NCI-H524 (cell line): ENCODE measurements around the gene EIF3L.

Experiments used
- DNase-seq, 2 experiments: peaks; one replicate each; lab custom pipeline; 2025; lab: John Stamatoyannopoulos, UW

The EIF3L gene

DNA sequence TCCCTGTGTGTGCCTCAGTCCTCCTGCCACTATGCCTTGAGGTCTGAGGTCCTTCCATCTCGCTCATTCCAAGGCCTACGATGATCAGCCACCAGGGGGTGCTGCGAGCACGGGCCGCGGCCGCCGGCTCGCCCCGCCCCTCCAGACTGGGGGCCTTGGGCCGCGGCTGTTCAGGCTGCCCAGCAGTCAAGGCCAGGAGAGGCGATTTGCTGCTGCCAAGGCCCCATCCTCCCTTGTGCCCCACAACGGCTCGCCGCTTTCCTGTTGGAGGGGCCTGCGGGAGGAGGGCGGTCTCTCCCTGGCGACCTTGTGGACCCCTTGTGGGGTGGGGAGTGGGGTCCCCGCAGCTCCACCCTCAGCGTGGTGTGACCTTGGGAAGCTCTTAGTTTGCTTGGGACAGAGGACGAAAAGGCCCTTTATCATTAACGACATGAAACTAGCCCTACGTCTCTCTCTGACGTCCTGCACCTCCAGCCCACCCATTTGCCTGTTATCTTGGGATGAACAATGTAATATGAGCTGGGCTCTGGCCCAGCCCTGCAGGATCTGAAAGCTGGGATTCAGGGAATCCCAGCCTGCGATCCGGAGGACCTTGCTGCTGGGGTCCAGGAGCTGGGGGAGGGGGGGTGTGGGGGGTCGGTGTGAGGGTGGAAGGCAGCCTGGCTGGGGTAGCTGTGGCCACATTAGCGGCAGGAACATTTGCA is 31.4 kb upstream of the EIF3L start:
- DNase-seq, result peak; percentile 58 to 84

DNA sequence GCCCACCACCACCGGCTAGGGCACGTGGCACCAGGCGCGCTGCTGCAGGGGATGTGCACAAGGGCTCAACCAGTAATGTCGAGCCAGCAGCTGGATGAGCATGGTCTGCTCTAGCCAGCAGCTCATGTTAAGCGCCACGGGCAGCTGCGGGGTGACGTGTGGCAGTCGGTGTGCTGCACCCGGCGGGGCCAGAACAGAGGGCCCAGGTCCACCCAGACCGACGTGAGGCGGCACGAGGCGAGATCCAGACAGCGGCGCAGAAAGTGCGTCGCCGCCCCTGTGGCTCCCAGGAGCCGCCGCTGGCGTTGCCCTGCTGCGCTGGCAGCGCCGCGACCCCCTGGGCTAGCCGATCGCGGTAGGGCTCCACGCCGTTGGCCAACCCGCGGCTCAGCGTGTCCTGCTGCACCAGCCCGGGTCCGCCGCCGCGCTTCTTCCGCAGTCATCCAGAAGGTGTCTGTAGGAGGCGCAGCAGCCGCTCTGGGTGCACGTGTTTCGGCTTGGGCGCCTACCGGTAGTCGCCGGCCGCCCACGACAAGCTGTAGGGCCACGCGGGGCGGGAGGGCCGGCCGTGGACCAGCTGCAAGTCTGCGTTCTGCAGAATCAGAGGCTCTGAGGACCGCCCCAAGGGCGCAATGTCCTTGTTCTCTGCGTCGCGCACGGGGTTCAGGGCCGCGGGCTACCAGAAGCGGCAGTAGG is 30.7 kb upstream of the EIF3L start:
- DNase-seq, result peak in 1 of 2 experiments; percentile 61

DNA sequence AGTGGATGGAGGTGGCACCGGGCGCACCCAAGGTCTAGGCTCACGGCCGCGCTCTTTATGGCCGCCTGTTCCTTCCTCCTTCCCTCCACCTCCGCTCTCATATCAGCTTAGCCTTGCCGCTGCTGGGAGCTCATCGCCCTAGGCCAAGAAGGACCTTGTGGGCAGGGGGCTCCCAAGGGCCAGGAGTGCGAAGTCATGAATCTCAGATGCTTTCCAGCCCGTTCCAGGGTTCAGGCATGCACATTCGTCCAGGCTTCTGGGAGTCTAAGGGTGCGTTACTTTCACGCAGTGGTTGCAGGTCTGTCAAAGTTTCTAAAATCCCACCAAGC is 30.1 kb upstream of the EIF3L start:
- no peak for DNase-seq

DNA sequence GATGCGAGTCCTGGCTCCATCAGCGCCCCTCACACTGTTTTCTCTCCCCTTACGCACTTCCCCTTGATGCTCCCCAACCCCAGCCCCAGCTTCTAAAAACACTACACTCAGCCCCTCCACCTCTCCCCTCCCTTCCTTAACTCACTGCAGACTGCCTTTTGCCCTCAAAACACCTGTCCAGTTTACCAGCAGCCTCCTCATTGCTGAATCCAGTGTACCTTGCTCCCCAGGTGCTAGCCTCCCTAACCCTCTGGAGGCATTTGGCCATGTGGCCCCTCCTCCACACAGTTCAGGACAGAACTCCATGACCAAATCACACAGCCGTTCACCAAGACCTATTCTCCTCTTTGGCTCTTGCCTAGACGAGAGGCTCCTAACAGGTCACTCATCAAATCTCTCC is 28.9 kb upstream of the EIF3L start:
- no peak for DNase-seq

DNA sequence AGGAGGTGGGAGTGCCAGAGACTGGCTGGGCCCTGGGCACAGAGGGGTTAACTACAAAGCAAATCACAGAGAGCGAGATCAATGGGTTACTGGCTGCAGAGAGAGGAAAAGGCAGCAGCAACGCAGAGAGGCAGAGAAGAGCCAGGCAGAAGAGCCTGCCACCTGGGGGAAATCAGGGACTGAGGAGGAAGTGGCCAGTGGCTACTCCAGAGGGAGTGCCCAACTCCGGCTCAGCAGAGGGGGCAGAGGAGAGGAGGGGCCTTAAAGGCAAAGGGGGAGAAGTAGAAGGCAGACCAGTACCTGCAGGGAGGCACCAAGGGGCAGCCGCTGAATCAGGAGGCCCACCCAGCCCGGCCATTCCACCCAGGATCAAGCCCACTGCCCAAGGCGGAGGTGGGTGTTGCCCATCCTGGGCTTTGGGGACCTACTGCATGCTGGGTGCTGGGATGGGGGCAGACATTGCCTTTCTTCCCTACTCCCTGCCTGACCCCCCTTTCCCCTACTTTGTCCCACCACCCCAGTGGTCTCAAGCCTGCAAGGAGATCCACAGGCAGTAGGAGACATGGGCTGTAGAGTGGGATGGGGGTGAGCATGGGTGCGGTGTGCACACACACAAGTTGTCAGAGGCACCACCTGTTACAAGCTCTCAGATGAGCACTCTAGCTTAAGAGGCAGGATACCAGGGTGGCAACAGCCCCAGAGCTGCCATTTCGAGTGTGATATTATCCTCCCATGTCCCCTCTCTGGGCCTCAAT is 27.0 kb upstream of the EIF3L start:
- DNase-seq, result peak in 1 of 2 experiments; percentile 48

DNA sequence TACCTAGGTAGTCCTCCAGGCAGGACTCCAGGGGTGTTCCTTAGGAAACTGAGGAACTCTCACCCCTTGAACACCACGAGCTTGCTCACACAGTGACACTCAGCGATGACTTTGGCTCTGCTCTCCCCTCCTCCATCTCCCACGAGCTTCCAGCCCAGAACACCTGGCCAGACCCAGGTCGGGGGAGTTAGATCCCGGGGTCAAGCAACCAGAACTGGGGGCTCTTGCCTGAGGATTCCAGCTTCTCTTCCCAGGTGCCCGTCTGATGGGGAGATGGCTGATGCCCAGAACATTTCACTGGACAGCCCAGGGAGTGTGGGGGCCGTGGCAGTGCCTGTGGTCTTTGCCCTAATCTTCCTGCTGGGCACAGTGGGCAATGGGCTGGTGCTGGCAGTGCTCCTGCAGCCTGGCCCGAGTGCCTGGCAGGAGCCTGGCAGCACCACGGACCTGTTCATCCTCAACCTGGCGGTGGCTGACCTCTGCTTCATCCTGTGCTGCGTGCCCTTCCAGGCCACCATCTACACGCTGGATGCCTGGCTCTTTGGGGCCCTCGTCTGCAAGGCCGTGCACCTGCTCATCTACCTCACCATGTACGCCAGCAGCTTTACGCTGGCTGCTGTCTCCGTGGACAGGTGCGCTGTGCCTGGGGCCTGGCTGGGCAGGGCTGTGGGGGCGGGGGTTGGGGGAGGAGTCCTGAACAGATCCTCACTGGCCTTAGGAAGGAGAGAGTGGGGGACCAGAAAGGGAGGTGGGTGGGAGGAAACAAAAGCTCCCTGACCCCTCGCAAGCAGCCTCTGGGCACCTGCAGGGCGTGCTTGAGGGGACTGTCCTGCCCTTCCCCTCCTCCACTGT is 25.9 kb upstream of the EIF3L start, which contains the start of gene GALR3:
Gene GALR3 (plus strand): TSS at position 249 of the 852 bp plus-strand sequence. CDS start 25 bp downstream, at position 274.
- DNase-seq, result no peak

DNA sequence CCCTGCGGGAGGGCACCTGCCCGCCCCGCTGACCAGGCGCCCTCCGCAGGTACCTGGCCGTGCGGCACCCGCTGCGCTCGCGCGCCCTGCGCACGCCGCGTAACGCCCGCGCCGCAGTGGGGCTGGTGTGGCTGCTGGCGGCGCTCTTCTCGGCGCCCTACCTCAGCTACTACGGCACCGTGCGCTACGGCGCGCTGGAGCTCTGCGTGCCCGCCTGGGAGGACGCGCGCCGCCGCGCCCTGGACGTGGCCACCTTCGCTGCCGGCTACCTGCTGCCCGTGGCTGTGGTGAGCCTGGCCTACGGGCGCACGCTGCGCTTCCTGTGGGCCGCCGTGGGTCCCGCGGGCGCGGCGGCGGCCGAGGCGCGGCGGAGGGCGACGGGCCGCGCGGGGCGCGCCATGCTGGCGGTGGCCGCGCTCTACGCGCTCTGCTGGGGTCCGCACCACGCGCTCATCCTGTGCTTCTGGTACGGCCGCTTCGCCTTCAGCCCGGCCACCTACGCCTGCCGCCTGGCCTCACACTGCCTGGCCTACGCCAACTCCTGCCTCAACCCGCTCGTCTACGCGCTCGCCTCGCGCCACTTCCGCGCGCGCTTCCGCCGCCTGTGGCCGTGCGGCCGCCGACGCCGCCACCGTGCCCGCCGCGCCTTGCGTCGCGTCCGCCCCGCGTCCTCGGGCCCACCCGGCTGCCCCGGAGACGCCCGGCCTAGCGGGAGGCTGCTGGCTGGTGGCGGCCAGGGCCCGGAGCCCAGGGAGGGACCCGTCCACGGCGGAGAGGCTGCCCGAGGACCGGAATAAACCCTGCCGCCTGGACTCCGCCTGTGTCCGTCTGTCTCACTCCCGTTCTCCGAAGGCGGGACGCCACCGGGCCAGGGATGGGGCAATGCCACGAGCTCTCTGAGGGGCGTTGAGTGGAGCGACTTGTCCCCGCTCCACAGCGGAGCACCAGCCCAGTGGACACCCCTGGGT is 24.3 kb upstream of the EIF3L start:
- DNase-seq, result no peak

DNA sequence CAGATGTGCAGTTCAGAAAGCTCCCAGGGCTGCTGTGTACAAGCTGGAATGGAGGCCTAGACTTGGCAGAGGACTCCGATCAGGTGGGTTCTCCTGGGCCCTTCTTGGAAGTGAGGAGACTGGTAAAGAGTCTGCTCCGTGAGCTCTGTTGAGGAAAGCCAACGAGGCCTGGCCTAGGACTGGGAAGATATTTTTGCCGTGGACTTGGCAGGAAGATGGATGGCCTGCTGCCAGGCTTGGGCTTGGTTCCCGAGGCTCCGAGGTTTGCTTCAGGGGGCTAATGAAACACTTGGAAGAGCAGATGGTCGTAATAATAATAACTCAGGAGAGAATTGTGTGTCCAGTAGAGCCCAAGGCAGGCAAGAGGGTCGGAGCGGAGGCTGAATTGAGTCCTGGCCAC is 22.2 kb upstream of the EIF3L start:
- DNase-seq, result peak; percentile 17 to 74

DNA sequence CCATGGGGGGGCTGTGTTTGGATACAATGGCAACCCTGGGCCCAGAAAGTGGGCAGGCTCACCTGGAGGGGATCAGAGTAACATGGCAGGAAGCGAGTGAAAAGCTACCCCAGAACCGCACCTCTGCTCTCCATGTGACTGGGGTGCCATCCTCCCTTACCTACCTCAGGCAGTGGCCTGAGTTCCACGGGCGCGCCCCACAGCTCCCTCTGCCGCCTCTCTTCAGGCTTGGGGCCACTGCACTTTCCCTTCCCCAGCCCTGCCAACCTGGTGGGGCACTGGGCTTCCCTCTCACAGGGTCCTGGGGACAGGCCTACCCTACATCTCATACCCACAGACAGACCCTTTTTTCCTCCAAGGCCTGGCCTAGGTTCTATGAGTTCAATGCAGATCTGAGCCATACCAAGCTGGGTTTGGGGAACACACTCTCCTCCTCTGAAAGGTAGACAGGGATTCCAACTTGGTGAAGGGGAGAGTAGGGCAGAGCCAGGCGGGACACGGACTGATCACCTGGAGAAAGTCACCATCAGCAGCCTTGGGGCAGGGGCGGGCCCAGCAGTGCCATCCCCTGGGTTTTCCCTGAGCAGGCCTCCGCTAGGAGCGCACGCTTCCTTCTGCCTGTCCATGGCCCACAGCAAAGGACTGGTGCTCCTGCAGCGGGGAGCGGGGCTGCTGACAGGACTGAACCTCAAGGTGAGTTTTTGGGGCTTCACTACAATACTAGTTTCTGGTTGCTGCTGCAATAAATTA is 19.0 kb upstream of the EIF3L start:
- no peak for DNase-seq

DNA sequence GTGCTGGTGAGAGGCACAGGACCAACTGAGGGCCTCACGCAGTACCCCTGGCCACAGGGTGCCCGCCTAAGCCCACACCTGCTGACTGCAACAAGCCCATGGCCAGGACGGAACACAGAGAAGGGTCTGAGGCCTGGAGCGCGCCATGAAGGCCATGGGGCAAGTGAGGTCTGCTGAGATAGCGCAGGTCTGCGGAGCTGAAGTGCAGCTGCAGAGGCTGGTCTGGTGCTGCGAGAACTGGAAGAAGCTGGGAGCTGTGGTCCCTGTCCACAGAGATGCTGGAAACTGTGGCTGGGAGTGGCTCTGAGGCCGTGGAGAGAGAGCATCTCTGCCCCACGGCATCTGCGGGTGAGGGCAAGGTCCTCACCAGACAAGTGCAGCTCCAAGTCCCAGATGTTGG is 17.7 kb upstream of the EIF3L start:
- no peak for DNase-seq

DNA sequence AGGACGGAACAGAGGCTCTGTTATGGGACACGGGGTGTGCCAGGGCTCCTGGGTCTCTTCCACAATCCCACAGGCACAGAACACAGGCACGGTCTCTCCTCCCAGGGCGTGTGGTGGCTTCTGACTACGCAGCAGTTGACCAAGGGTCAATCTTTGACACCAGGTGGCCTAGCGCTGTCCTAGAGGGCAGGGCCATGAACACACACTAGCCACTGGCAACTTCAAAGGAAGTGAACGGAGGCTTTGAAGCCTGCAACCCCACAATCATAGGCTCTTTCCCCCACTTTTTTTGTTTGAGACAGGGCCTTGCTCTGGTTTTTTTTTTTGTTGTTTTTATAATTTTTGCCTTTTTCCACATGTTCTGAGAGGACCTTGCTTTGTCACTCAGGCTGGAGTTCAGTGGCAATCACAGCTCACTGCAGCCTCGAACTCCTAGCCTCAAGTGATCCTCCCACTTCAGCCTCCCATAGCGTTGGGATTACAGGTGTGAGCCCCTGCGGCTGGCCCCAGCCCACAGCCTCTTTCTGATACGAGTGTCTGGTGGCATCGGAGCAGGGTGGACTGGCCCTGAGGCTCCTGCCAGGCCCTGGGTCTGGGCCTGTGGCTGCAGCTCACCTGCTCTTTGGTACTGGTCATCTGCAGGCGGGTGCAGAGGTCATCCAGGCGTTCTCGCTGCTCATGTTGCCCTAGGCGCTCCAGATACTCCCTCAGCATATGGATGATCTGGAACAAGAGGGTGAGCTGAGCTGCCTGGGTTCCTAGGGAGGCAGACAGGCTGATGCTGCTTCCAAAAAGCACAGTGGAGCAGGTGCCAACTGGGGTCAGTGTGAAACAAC is 17.0 kb upstream of the EIF3L start:
- DNase-seq, result no peak

DNA sequence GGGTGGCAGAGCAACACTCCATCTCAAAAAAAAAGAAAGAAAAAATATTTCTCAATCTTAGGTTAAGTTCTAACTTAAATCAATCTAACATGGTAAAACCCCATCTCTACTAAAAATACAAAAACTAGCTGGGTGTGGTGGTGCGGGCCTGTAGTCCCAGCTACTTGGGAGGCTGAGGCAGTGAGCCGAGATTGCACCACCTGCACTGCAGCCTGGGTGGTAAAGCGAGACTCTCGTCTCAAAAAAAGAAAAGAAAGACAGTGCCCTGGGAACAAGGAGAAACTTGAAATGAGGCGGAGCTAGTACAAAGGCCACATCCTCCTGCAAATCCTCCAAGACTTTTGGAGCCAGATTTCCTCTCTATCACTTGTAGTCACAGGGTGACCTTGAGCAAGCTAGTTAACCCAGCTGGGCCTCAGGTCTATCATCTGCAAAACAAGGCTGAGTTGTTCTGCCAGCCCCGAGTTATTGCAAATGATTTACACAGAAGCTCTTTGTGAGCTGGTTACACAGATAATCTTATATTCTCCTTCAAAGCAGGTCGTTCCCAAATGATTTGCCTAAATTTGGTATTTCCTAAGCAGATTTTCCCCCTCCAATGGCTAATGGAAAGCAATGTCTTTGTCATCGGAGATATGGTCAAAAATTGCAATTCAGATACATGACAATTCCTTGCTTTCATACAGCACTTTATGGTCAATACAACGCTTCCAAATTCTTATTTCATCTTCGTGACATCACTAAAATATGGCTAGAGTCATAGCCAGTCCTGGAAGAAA is 7.0 kb upstream of the EIF3L start:
- no peak for DNase-seq

DNA sequence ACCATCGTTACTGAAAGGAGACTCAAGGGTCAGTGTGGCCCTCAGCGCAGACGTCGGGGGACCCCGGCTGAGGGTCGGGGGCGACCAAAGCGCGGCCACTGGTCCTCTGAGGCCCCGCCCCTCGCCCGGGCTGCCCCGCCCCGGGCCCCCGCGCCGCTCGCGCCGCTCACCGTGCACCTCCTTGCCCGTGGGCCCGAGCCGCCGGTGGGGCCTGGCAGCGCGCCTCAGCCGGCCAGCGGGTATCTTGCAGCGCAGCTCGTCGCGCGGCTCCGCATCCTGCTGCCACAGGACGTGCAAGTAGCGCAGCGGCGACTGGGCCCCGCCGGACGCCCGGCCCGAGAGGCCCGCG is 5.5 kb upstream of the EIF3L start:
- no peak for DNase-seq

DNA sequence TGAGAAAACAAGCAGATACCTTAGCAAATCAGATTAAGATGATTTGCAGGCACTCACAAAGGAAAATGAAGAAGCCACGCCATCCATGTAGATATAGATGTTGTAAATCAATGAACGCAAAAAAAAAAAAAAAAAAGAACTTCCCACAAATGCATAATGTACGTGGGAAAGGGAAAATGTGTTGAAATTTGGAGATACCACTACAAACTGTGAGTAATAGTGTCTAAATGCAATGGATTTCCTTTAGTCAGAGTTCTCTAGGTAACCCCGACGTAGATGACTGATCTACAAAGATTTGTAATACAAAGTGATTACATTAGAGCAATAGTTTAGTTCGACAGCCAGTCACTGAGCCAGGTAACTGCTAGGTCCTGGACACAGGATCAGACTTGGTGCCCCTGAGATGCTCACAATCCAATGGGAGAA is 4.3 kb upstream of the EIF3L start:
- no peak for DNase-seq

DNA sequence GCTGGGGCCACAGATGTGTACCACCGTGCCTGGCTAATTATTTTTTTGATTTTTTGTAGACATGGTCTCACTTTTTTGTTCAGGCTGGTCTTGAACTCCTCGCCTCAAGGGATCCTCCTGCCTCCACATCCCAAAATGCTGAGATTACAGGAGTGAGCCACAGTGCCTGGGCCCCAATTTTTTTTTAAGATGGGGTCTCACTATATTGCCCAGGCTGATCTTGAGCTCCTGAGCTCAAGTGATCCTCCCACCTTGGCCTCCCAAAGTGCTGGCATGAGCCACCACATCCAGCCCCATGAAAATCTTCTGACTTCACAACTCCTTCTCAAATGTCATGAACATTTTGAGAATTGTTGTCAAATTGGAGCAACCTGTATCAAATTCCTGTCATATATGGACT is 2.8 kb upstream of the EIF3L start:
- no peak for DNase-seq

DNA sequence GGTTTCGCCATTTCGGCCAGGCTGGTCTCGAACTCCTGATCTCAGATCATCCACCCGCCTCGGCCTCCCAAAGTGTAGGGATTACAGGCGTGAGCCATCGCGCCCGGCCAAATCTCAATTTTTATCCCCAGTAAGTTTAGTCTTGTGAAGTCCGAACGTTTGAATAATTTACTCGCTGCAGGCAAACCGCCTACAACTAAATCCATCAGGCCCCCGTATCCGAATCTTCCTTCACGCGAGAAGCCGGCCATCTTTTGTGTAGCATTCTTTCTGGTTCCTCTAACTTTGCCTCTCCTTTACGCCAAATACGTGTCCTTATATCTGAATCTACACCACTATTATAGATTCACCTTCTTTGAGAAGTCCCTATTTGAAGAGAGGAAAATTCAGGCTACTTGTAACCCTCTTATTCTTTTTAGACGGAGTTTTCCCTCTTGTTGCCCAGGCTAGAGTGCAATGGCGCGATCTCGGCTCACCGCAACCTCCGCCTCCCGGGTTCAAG is 581 bp upstream of the EIF3L start:
- DNase-seq, result no peak

DNA sequence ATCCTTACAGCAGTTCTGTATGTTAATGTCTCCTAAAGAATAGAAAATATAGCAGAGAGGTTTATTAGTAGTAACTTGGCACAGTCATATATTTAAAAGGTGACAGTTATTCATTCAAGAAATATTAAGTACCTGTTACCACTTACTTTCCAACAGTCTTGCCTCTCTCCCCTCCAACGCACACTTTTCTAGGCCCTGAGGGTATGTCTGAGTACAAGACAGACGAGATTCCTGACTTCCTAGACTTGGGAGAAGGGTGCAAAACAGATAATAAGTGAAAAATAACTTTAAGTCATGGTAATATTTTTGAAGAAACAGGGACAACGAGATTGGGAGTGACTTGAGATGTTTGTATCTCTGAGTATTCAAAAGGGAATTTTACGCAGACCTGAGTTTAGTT is 1.6 kb downstream of the EIF3L start:
- no peak for DNase-seq

DNA sequence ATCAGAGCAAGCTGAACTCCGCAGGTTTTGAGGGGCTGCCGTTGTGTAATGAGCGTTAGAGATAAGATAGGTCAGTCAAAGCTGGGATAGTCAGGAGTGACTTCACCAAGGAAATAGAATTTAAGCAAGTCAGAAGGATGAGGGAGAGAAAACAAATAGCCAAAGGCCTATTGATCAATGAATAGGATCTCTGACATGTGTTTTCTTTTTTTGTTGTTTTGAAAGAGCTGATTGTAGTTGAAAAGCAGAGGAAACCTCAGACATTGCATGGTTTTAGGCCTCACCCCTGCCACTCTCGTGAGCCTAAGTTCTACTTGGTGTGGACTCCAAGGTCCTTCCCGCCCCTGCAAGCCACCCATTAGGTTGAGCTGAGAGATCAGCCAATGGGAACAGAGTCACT is 3.2 kb downstream of the EIF3L start:
- no peak for DNase-seq
